NK-92 (cell line): ENCODE results near the gene CACNA1H.

Source experiments
- DNase-seq: peaks from one replicate; lab custom pipeline; 2025; ENCODE audit not compliant: unreplicated experiment; lab: John Stamatoyannopoulos, UW

CACNA1H gene

GRCh38 chr16:1121601-1122397 lies 31.1 kb upstream of the CACNA1H start:
- no peak for DNase-seq

- DNase-seq = no peak
These were observed 30.5 kb upstream of the CACNA1H start for GRCh38 chr16:1122398-1122765.

GRCh38 chr16:1123525-1124230 lies 29.2 kb upstream of the CACNA1H start:
- no peak for DNase-seq

DNA sequence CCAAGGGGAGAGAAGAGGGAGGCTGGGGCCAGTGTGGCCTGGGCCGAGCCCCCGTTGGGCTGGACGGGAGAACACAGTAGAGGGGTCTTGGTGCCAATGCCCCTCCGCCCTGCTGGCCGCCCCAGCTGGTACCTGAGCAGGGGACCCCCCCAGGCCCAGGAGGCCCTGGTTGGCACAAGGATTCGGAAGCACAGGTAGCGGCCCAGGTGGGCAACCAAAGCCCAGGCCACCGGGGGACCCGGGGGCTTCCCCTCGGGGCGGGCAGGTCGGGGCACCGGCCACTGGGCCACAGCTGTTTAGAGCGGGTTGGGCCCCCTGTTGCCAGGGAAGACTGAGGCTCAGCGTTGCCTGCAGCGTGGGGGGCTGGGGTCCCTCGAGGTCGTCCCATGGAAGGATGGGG lies 28.6 kb upstream of the CACNA1H start:
- no peak for DNase-seq

GRCh38 chr16:1124795-1125194 lies 28.1 kb upstream of the CACNA1H start:
- no peak for DNase-seq

DNA sequence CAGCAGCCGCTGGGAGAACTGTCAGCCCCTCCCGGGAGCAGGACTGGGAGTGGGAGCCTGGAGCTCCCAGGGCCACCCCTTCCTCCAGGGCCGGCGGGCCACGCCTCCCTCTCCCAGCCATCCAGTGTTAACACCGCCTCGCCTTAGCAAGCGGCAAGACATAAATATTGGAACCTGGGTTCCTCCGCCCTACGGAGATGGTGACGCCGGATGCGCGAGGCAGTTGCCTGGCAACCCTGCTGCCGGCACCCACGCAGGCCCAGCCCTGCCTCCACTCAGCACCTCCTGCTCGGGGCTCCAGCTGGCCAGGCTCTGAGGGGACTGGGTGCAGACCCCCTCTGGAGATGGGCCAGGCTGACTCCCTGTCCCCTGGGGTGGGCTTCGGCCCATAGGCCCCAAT lies 27.4 kb upstream of the CACNA1H start:
- no peak for DNase-seq

DNA sequence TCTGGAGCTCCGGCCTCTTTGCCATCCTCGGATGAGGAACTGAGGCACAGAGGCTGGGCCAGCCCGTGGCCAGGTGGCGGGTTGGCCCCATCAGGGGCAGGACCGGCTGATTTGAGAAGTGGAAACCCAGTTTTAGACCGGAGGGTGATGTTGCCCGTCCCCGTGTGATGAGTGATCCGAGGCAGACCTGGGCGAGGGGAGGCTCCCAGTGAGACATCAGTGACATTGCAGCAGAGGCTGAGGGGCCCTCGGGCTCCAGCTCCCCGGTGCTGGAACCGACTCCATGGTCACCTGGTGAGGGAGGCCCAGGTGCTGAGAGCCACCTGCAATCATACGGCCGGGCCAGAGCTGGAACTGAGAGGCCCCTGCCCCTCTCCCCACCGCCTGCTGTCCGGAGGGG lies 26.9 kb upstream of the CACNA1H start:
- DNase-seq = no peak

GRCh38 chr16:1126586-1126985 lies 26.3 kb upstream of the CACNA1H start:
- no peak for DNase-seq

DNA sequence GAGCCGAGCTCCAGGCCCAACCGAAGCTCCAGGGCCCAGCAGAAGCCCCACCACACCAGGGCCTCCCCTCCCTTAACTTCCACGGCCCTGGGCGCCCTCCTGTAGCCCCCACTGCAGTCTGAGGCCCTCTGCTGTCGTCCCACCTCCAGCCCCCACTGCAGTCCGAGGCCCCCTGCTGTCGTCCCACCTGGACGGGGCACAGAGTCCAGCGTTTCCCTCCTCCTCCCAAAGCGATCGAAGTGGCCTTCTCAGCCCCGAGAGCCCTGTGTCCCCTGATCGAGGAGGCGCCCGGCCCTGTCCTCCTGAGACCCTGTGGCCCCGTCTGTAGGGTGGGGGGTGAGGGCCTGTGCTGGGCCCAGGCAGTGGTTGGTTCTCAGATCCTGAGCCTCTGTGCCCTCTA lies 25.8 kb upstream of the CACNA1H start:
- DNase-seq = no peak

GRCh38 chr16:1127971-1128715 lies 24.8 kb upstream of the CACNA1H start:
- DNase-seq = no peak

DNA sequence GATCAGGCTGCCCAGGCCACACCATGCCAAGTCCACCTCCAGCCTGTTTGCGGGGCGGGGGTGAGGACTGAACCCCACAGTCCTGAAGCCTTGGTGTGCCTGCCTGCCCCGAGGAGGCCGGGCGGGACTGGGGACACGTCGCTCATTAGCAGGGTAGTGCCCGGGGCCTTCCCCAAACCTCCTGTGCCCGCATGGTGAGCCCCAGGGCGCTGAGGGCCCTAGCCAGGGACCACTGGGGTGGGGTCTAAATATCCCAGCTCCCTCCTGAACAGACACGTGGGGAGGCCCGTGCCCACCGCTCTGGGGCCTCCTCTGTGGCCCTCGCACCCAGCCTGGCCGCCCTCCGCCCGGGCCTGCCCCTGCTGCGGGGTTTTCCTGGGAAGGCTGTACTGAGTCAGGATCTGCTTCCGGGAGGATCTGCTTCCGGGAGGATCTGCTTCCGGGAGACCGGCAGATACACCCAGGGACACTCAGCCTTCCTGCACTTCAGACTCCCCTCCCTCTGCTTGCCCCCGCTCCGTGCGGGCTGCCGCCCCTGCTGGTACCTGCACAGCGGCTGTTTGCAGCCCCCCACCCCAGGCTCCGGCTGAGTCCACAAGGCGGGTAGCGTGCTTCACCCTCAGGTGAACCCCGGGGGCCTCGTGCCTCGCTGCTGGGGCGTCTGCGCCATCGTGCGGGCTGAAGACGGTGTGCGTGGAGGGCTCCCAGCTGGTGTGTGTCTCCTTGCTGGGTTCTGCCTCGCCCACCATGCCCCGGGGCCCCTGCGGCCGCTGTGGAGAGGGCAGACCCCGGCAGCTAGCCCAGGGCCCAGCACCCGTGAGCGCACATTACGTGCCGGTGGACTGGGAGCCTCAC lies 23.6 kb upstream of the CACNA1H start:
- DNase-seq = no peak

GRCh38 chr16:1130382-1130781 lies 22.5 kb upstream of the CACNA1H start:
- DNase-seq = no peak

DNA sequence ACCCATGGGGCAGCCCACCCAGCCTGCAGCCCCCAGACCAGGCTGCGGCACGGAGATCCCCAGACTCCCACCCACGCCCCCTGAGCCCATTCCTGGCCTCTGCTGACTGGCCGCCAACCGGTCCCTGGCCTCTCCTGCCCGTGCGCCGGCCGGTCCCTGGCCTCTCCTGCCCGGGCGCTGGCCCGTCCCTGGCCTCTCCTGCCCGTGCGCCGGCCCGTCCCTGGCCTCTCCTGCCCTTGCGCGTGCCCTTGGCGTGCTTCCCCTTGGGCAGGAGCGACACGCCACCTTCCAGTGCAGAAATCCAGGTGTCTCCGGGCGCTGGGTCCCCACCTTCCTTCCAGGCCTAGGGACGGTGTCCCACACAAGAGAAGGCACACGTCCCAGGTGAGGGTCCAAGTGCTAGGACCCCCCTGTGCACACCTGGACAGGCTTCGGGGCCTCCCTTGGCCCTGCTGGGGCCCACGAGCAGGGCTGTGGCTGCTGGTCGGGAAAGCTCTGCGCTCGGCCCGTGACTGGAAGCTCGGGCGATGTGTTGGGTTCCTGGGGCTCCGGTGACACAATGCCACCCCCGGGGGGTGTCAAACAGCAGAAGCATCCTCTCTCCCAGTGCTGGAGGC lies 21.4 kb upstream of the CACNA1H start:
- DNase-seq = no peak

DNA sequence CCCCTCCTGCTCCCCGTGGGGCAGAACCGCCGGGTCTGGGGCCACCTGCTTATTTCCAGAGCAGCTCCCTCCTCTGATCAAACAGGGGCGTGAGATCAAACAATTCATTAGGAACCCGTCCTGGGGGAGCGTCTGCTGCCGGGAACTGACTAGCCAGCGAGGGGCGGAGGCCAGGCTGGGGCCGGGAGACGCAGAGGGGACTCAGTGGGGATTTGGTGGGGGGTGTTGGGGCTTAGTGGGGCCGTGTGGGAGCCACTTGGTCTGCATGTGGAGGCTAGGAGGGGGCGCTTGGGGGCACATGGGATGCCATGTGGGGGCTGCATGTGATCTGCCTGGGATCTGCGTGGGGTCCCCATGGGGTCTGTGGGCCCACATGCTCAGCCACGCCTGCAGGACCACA lies 20.5 kb upstream of the CACNA1H start:
- no peak for DNase-seq

- DNase-seq = no peak
These were observed 19.6 kb upstream of the CACNA1H start for GRCh38 chr16:1133271-1133670.

DNA sequence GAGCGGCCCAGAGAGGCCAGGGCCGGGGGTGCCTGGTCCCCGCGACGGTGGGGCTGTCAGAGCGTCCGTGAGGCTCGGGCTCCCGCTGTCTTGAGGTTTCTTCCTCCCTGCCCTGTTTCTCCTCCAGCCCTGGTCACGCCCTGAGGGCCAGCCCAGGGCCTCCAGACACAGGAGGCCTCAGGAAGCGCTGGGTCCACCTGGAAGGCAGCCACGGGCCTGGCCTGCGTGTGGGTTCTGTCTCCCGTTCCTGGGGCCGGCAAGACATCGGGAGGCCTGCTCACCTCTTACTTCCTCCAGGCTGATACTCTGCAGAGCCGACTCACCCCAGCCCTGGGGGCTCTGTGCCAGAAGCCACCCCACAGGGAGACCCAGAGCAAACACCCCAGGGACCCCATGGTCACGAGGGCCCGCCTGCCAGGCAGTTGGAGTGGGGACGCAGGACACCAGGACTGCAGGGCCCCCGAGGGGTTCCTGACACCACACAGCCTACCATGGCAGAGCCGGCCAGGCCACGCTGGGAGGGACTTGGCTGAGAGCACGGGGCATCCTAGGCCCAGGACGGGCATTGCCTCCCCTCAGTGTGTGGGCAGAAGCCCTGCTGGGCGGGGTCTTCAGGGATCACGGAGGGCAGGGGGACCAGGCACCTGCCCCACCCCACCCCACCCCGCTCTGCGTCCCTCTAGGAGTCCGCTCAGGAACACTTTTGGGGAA lies 18.9 kb upstream of the CACNA1H start:
- DNase-seq = no peak

DNA sequence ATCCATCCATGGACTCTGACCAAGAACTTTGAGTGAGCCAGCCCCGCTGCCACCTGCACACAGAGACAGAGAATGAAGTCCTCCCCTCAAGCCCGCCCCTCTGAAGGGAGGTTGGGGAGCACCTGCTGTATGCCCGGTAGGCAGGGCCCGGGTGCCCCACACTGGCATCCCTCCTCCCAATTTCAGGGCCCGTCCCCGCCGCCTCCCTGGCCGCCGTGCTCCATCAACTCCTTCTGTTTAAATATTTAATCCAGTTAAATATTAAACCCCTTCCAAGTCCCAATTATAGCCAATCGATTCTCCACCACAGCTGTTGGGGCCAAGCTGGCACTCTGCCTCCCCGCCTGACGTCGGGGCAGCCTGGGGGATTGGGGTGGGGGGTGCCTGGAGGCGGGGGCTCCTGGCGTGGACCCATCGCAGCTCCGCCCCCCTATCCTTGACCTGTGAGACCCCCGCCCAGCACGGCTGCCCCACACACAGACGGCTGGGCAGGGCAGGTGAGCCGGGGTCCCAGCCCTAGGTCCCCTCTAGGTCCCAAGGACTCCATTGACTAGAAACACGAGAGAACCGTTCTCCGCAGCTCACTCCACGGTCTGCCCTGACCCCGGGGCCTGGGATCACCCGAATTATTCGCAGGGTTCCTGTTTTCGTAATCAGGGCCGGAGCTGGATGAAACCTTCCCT lies 18.0 kb upstream of the CACNA1H start:
- DNase-seq = no peak

DNA sequence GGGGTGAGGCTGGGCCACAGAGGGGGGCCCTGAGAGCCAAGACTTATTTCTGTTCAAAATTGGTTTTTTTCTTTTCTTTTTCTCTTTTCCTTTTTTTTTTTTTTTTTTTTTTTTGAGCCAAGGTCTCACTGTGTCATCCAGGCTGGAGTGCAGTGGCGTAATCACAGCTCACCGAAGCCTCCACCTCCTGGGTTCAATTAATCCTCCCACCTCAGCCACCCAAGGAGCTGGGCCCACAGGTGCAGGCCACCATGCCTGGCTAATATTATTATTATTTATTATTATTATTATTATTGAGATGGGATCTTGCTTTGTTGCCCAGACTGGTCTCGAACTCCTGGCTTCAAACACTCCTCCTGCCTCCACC lies 17.5 kb upstream of the CACNA1H start:
- no peak for DNase-seq

GRCh38 chr16:1137604-1138003 lies 15.3 kb upstream of the CACNA1H start:
- DNase-seq = no peak
